OCI-M1 (cell line): ENCODE results near the gene H2BW2.
"Not testable (repeated sequence)": the region's sequence is repeated elsewhere in the genome, so short reads cannot be mapped to it uniquely, and the experiment has no call there.

Experiments used
- DNase-seq: peaks from one replicate; lab custom pipeline; 2025; lab: John Stamatoyannopoulos, UW

The H2BW2 gene

DNA sequence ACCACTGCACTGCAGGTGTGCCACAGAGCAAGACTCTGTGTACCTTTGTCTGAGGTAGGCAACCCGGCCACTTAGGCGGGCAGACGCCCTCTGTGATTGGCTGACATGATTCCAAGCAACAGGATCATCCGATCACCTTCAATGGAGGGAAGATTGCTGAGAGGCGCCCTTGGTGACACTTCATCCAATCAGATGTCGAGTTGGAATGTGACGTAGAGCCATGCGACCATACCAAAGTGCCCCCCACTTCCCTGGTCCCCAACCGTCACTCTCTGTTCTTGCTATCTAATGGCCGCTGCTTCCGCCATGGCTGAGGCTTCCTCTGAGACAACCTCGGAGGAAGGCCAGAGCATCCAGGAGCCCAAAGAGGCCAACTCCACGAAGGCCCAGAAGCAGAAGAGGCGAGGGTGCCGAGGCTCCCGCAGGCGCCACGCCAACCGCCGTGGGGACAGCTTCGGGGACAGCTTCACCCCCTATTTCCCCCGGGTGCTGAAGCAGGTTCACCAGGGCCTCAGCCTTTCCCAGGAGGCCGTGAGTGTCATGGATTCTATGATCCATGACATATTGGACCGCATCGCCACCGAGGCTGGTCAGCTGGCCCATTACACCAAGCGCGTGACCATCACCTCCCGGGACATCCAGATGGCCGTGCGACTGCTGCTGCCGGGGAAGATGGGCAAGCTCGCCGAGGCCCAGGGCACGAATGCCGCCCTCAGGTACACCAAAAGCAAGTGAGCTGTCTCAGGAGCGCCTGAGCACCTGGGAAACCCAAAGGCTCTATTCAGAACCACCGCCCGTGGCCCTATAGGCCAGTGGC lies at the start of gene H2BW2:
Gene H2BW2, plus strand, starts transcription at position 268 of the 817 bp plus-strand sequence. Its CDS starts 39 bp downstream, at position 307.
- DNase-seq: no peak

DNA sequence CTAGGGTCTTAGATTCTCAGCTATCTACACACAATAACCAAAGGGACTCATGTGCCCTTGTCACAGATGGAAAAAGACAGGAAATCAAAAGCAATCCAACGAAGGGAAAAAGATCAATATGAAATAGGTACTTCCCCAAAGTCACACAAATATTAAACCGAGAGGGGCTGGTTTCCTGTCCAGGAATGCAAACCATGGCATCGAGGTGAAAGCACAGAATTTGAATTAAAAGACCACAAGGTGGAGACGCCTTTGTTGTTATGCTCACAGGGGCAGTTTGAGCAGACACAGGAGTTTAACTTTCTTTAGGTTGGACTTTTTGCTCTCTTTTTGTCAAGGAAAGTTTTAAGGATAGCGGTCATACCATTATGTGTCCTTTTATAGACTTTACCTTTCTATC lies 40.5 kb upstream of the H2BW2 start:
- DNase-seq: no peak

DNA sequence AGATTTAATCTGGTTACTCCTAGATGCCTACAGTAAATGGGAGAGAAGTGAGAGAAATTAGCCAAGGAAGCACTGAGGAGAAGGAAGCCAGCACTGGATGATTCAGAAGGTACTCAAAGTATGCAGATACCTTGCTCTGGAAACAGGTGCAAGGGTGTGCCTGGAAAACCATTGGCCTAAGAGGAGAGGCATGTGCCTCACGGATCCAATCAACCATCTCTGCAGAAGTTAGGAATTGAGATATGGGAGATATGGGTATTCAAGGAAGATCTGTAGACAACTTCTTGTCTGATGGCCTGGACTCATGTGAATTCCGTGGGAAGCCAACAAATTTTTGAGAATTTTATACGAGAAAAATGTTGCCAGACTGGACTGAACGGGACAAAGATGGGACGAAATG lies 30.9 kb upstream of the H2BW2 start:
- DNase-seq: no peak

DNA sequence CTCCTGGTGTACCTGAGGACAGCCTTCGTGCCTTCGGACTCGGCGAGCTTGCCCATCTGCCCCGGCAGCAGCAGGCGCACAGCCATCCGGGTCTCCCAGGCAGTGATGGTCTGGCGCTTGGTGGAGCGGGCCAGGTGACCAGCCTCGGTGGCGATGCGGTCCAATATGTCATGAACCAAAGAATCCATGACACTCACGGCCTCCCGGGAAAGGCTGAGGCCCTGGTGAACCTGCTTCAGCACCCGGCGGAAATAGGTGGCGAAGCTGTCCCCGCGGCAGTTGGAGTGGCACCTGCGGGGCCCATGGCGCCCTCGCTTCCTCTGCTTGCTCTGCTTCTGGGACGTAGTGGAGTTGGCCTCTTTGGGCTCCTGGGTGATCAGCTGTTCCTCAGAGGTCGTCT lies 26.6 kb upstream of the H2BW2 start:
- DNase-seq: no peak

DNA sequence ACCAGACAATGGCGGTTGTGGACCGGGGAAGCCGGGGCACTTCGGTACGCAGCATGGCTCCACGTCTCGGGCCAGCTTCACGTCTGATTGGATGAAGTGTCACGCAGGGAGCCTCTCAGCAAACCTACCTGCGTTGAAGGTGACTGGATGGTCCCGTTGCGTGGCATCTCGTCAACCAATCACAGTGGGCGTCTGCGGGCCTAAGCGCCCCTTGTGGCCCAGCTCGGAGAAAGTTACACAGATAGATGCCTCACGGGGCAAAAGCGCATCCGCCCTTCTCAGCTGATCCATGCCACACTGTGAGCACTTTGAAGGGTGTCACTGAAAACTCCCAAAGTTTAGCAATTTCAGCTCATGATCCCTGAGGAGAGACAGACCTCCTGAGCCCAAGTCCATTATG lies 26.1 kb upstream of the H2BW2 start, which contains the start of gene H2BW1:
Gene H2BW1, minus strand, starts transcription at position 103 of the 400 bp plus-strand sequence. CDS start 132 bp downstream, outside the sequence.
- DNase-seq: no peak

DNA sequence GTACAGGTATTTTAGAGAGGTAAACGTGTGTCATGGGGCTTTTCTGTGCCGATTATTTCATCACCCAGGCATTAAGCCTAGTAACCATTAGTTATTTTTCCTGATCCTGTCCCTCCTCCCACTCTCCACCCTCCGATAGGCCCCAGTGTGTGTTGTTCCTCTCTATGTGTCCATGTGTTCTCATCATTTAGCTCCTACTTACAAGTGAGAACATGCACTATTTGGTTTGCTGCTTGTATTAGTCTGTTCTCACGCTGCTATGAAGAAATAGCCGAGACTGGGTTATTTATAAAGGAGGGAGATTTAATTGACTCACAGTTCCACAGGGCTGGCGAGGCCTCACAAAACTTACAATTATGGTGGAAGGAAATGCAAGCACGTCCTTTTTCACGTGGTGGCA lies 24.2 kb upstream of the H2BW2 start:
- not testable (repeated sequence) for DNase-seq

DNA sequence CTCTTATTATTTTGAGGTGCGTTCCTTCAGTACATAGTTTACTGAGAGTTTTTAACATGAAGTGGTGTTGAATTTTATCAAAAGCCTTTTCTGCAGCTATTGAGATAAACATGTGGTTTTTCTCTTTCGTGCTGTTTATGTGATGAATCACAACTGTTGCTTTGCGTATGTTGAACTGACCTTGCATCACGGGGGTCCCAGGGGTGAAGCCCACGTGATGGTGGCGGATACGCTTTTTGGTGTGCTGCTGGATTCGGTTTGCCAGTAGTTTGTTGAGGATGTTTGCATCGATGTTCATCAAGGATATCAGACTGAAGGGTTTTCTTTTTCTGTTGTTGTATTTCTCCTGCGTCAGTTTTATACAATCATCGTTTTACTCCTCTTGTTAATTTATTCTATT lies 21.6 kb upstream of the H2BW2 start:
- DNase-seq: no peak

DNA sequence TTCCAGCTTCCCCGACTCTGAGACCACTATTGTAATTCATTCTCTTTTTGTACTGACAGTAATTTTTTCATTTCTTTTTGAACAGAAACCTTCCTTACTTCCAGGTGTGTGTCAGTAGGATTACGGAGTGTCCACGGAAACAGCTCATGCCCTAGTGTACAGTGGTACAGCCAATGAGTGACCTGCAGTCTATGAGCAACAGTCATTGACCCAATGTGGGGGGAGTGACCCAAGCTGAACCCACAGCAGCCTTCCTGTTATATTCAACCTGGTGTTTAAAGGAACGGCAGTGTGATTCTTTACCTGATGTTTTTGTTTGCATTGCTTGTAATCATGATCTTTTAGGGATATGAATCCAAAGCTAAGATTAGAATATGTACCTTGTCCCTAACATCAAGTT lies 1.2 kb downstream of the H2BW2 start:
- DNase-seq: no peak

DNA sequence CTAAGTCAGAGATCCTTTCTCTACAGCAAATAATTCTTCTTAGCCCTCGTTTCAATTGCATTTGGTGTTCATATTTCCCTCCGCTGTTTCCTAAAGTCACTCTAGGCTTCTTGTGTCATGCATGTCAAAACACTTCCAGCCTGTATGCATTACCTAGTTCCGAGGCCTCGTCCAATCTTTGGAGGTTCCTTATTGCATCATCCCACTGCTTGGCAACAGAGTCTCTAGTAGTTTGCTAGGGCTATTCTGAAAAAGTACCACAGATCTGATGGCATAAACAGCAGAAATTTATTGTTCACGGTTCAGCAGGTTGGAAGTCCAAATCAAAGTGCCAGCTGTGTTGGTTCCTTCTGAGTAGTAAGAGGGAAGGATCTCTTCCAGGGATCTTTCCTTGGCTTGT lies 5.9 kb downstream of the H2BW2 start:
- no peak for DNase-seq

DNA sequence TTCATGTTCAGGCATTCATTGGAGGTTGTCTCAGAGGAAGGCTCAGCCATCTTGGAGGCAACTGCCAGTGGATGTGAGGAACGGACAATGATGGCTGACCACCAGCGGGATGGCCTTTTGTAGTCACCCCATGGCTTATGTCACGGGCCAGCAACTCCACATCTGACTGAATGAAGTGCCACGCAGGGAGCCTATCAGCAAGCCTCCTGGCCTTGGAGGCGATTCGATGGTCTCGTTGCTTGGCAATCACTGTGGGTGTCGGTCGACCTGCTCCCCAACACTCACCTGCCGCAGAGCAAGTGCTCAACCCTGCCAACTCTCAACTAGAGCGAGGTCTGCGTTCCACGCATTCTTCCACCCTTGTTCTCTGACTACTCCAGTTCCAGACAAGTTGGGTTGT lies 7.4 kb downstream of the H2BW2 start:
- no peak for DNase-seq

DNA sequence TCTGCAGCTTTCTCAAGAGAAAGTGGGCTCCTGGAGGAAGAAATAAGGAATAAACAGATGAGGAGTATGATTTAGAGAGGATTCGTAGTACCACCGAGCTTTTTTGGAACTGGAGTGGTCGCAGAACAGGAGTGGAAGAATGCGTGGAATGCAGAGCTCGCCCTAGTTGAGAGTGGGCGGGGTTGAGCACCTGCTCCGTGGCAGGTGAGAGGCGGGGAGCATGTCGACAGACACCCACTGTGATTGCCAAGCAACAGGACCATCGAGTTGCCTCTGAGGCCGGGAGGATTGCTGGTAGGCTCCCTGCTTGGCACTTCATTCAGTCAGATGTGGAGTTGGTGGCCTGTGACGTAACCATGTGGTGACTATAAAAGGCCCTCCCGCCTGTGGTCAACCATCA lies 15.2 kb downstream of the H2BW2 start:
- DNase-seq: not testable (repeated sequence)

DNA sequence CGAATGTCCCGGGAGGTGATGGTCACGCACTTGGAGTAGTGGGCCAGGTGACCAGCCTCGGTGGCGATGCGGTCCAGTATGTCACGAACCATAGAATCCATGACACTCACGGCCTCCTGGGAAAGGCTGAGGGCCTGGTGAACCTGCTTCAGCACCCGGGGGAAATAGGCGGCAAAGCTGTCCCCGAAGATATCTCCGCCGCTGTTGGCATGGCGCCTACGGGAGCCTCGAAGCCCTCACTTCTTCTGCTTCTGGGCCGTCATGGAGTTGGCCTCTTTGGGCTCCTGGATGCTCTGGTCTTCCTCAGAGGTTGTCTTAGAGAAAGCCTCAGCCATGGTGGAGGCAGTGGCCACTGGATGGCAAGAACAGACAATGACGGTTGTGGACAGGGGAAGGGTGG lies 22.9 kb downstream of the H2BW2 start:
- DNase-seq: not testable (repeated sequence)

DNA sequence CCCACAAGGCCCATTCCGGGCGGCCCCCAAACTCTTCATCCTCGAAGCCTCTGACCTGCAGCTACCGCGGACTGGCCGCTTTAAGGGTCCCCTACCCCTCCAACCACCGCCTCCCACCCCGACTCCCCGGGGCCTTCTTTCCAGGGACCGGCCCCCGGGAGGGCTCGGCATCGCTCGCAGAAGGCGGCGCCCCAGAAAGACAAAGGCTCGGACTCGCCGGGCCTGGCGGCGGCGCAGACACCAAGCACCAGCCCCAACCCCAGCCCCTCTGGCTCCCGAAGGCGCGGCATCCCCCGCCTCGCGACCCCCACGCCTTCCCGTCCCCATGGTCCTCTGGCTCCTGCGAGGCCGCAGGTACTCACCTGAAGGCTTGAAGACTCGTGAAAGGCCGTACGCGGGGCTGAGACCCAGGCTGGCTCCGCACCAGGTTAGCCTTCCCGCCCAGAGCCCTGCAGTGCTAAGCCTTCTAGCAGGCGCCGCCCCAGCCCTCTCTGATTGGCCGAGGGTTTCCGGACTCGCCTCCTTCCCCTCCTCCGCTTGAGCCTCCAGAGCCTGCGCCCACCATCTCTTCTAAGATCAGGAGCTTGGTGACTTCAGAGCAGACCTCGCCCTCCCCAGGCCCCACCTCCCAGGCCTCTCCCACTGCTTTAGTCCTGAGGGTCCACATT lies 36.2 kb downstream of the H2BW2 start, which contains the start of gene TMSB15C:
Gene TMSB15C, minus strand, starts transcription at position 459 of the 668 bp plus-strand sequence.
- not testable (repeated sequence) for DNase-seq

DNA sequence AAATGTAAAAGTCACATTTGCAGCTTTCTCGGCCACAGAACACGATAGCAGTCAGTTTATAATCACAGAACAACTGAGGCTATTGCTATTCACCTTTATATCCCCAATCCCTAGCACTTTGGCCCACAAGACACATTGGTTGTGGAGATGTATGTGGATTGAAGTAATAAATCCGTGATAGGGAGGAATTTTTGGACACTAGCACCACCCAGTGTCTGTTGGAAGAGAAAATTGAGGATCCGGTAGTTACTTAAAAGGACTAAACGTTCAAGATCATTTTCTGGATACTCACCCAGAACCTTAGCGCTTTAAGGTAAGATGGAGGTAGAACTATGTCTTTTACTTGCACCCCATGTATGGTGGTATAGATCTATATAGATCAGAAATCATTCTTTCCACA lies 38.1 kb downstream of the H2BW2 start:
- not testable (repeated sequence) for DNase-seq

DNA sequence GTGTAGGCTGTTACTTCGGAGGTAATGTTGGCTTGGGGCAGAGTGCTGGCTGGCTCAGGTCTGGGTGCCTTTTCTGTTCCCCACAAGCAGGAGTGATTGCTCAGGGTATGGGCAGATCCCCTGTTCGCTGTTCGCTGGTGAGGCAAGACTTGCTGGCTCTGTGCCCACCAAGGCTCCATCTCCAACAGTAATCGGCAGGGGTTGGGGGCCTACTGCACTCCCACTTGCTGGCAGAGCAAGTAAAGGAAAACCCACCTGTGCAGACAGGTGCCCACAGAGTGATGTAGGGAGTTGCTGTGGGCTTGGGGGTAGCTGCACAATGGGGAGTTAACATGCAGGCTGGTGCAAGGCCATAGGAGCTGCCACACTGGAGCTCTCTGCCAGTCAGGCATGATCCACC lies 44.3 kb downstream of the H2BW2 start:
- no peak for DNase-seq

DNA sequence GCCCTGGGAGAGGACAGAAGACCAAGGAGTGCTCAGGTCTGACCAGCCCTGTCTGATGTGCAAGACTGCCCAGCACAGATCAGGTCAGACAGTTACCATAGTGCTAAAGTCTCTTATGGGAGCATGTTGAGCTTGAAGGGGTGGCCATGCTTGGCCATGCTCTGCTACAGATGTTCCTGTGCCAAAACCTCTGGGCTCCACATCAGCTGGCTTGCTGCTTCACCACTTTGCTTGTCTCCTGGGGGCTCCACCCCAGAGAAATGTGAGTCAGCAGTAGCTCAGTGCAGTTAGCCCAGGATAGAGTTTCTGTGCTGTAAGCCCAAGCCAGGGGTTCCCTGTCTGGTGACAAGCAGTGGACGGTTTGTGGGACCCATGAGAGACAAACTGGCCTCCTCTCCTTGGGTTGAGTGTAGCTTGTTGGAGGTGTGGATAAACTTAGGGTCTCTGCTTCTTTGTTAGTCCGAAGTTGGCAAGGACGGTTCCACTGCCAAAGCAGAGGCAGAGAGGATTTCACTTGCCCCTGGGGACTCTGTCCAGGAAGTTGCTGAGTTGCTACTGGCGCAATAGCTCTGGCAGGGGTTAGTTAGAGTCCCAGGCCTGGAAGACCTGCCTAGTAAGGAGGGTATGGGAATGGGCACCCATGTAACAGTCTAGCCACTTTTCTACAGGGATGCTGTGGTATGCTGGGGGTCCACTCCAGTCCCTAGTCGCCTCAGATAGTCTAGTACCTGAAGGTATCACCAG lies 45.0 kb downstream of the H2BW2 start:
- DNase-seq: no peak

DNA sequence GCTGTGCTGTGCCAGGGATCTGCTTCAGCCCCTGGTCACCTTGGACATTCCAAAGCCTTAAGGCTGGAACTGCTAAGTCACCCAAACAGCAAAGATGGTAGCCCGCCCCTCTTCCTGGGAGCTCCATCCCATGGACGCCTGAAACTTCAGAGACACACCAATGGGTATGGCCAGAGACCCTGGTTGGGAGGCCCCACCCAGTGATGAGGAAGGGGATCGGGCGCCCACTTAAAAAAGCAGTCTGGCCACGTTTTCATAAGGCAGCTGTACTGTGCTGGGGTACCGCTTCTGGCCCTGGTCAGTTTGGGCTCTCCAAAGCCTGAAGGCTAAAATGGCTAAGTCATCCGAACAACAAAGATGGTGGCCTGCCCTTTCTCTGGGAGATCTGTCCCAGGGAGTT lies 45.7 kb downstream of the H2BW2 start:
- no peak for DNase-seq

DNA sequence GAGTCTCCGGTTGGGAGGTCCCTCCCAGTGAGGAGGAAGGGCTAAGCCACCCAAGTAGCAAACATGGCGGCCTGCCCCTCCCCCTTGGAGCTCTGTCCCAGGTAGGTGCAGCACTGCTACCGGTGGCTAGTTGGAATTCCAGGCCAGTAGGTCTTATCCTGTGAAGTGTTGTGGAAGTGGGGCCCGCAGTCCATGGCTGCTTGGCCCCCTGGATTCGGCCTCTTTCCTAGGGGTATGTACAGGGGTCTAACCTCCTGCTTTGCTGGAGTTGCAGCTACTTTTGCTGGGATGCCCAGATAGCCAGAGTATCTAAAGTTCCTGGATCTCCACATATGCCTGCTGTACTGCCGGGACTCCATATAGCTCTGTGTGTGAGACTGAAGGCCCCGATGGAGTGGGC lies 46.2 kb downstream of the H2BW2 start:
- DNase-seq: no peak
